K562 (cell line): Measurements from ENCODE around the gene BIRC3. TPM values are rescaled to one million over a fixed set of nuclear protein-coding genes. Genes with fewer than 3 reads are reported as not detected.

Experiments
- ATAC-seq: fragments of 200-7000 bp; cut with Tn5 transposase; 3 replicates; pipeline ENCODE4 v1.9.1; 2020; ENCODE audit warnings: moderate library complexity
- BruUV-seq: library from RNA; stranded (reverse); fragments of 400-500 nt; replicated peaks from 2 replicates; lab custom pipeline; 2021; lab: Mats Ljungman, UMichigan
- CTCF ChIA-PET: fragments of 300-600 bp; formaldehyde crosslinking; extraction: SDS; loops from one replicate; lab custom pipeline; 2021; ENCODE audit warnings: low intra/inter-chr PET ratio; lab: Yijun Ruan, JAX
- POLR2A ChIA-PET: fragments of 300-600, 350-650 bp; sonication (Branson Sonifier 250); formaldehyde crosslinking; extraction: SDS; loops from one replicate; lab custom pipeline; 2021; ENCODE audit warnings: antibody characterized with exemption, inconsistent platforms; lab: Yijun Ruan, JAX
- DNase-seq, 4 experiments: peaks; one replicate each; pipeline versions ENCODE4 v3.0.0 to v3.0.0-alpha.2; 2011 to 2018; ENCODE audit warnings: low spot score in 3 of 4, mixed read lengths in 3 of 4; ENCODE audit errors: extremely low read depth in 1 of 4
- FAIRE-seq: peaks from 2 replicates; lab custom pipeline; 2011; peaks lifted over from hg19 to GRCh38; lab: Jason Lieb, UNC
- H2AFZ ChIP-seq: 2 replicates; pipeline ENCODE4 v1.6.0; 2011; ENCODE audit warnings: low read depth, low read length, control low read depth, inconsistent platforms
- H3K27ac ChIP-seq: fragments of 200-600 bp; 3 replicates; pipeline ENCODE4 v1.8.0; 2011; ENCODE audit warnings: low read depth, mild to moderate bottlenecking, control low read depth, inconsistent platforms, low read length, moderate library complexity, mixed read lengths; ENCODE audit errors: extremely low read depth
- H3K27me3 ChIP-seq, 2 experiments: fragments of 300-600 bp in 1 of 2; 2 replicates in 1 of 2; 3 replicates in 1 of 2; pipeline versions ENCODE4 v1.6.0 to v1.8.0; 2011; ENCODE audit warnings: inconsistent platforms in 2 of 2, low read length in 2 of 2, mild to moderate bottlenecking in 1 of 2, mixed read lengths in 1 of 2, moderate library complexity in 1 of 2; ENCODE audit not compliant: control insufficient read depth in 2 of 2, insufficient read depth in 2 of 2
- H3K36me3 ChIP-seq: fragments of 300-600 bp; 3 replicates; pipeline ENCODE4 v1.8.0; 2011; ENCODE audit warnings: mild to moderate bottlenecking, low read length, inconsistent platforms; ENCODE audit not compliant: control insufficient read depth, insufficient read depth
- H3K4me1 ChIP-seq, 2 experiments: fragments of 200-600 bp in 1 of 2; replicated peaks in 1 of 2; 2 replicates in 1 of 2; 3 replicates in 1 of 2; pipeline versions ENCODE4 v1.5.1 to v1.8.0; 2011; ENCODE audit warnings: inconsistent platforms in 2 of 2, low read length in 2 of 2, mild to moderate bottlenecking in 1 of 2, mixed read lengths in 1 of 2, moderate library complexity in 1 of 2; ENCODE audit not compliant: control insufficient read depth in 2 of 2, insufficient read depth in 2 of 2
- H3K4me2 ChIP-seq: 2 replicates; pipeline ENCODE4 v1.6.1; 2011; ENCODE audit warnings: low read length, control low read depth, inconsistent platforms, mixed read lengths; ENCODE audit not compliant: insufficient read depth
- H3K4me3 ChIP-seq: fragments of 200-600 bp; sonication (generic), shearing (Covaris generic); 2 replicates; pipeline ENCODE4 v1.5.1; 2016; ENCODE audit warnings: control low read depth, inconsistent platforms
- H3K79me2 ChIP-seq: fragments of 200-600 bp; 3 replicates; pipeline ENCODE4 v1.8.0; 2011; ENCODE audit warnings: low read length, inconsistent platforms; ENCODE audit not compliant: control insufficient read depth, insufficient read depth
- H3K9ac ChIP-seq, 2 experiments: 2 replicates each; pipeline versions ENCODE4 v1.6.0 to v1.6.1; 2011; ENCODE audit warnings: low read depth in 2 of 2, low read length in 2 of 2, control low read depth in 1 of 2, inconsistent platforms in 1 of 2, mild to moderate bottlenecking in 1 of 2, mixed read lengths in 1 of 2; ENCODE audit not compliant: insufficient read depth in 1 of 2
- H3K9me1 ChIP-seq: one replicate; pipeline ENCODE4 v1.6.0; 2011; ENCODE audit warnings: inconsistent platforms, mild to moderate bottlenecking, low read length, moderate library complexity; ENCODE audit not compliant: control insufficient read depth, insufficient read depth
- H3K9me3 ChIP-seq: replicated peaks from 2 replicates; pipeline ENCODE4 v1.5.1; 2011; ENCODE audit warnings: low read depth, low read length, inconsistent platforms; ENCODE audit not compliant: control insufficient read depth, insufficient read depth
- H4K20me1 ChIP-seq: replicated peaks from 2 replicates; pipeline ENCODE4 v1.6.1; 2011; ENCODE audit warnings: low read length, inconsistent platforms, mixed read lengths; ENCODE audit not compliant: control insufficient read depth, insufficient read depth
- BCOR ChIP-seq: fragments of 450-650 bp; IDR thresholded peaks from 2 replicates; pipeline ENCODE4 v1.6.1; 2016
- FOXP1 ChIP-seq: sonication (generic); formaldehyde crosslinking; IDR thresholded peaks from 2 replicates; pipeline ENCODE4 v1.8.0; 2022; ENCODE audit warnings: mild to moderate bottlenecking, missing genetic modification reagents
- HMGN3 ChIP-seq: IDR thresholded peaks from 2 replicates; pipeline ENCODE4 v1.6.1; 2011; ENCODE audit warnings: borderline replicate concordance, low read depth, mild to moderate bottlenecking, mixed read lengths, low read length; ENCODE audit not compliant: insufficient read length; ENCODE audit errors: extremely low read depth
- JUN ChIP-seq, 2 experiments: sonication (generic) in 1 of 2; formaldehyde crosslinking in 1 of 2; IDR thresholded peaks; 2 replicates each; pipeline versions ENCODE4 v1.6.1 to v1.8.0; 2012 to 2022; ENCODE audit warnings: borderline replicate concordance in 2 of 2, mild to moderate bottlenecking in 2 of 2, improper control_type of control experiment in 1 of 2, low read depth in 1 of 2, low read length in 1 of 2, missing genetic modification reagents in 1 of 2
- RAD51 ChIP-seq: fragments of 450-650 bp; IDR thresholded peaks from 2 replicates; pipeline ENCODE4 v1.7.1; 2016; ENCODE audit warnings: low read depth, mild to moderate bottlenecking, borderline replicate concordance
- RBM25 ChIP-seq: fragments of 200-400 bp; formaldehyde crosslinking; IDR thresholded peaks from 2 replicates; pipeline ENCODE4 v1.6.1; 2018; ENCODE audit warnings: low read length, low read depth, moderate library complexity; ENCODE audit not compliant: severe bottlenecking
- THAP7 ChIP-seq: fragments of 250-450 bp; sonication (Bioruptor Pico); IDR thresholded peaks from 2 replicates; pipeline ENCODE4 v1.5.0; 2021
- ZBTB9 ChIP-seq: fragments of 450-650 bp; formaldehyde crosslinking; IDR thresholded peaks from 2 replicates; pipeline ENCODE4 v1.4.0; 2020; ENCODE audit warnings: mild to moderate bottlenecking, moderate library complexity
- ZNF707 ChIP-seq: fragments of 250-450 bp; sonication (Bioruptor Pico); conservative IDR thresholded peaks from 2 replicates; pipeline ENCODE4 v1.8.0; 2022; ENCODE audit warnings: inconsistent platforms, mild to moderate bottlenecking, moderate library complexity
- WGBS: fragments of 100-300 bp; shearing (Covaris generic); methylation state at CpG from one replicate; pipeline ENCODE4 v1.1.6; 2016; ENCODE audit warnings: low coverage, mixed read lengths; ENCODE audit not compliant: insufficient coverage; ENCODE audit errors: missing lambda C conversion rate; 5-methylcytosine and 5-hydroxymethylcytosine counted together
- in situ Hi-C: fragments of 300-500 bp; cut with MboI; formaldehyde crosslinking; loops from 4 replicates; pipeline ENCODE4 v1.15.0; 2018; ENCODE audit warnings: inconsistent platforms, mixed read lengths
- intact Hi-C: fragments of 100-400 bp; cut with micrococcal nuclease; formaldehyde crosslinking; loops from 2 replicates; pipeline ENCODE4 v1.14.2; 2022
- polyA plus RNA-seq, 8 experiments: library from polyadenylated mRNA; depleted of rRNA in 4 of 8; stranded (reverse) in 5 of 8; unstranded in 3 of 8; fragments of >200 nt; fragmentation: Nextera tagmentation in 2 of 8; fragmentation: Illumina TruSeq in 1 of 8; extraction: Ambion mirVana in 2 of 8; extraction: Trizol in 1 of 8; gene quantifications; 2 replicates each; pipeline versions ENCODE4 v1.2.1 to v1.2.3, GENCODE V29; 2011 to 2014; ENCODE audit warnings: inconsistent platforms in 1 of 8, missing spikeins in 1 of 8
- total RNA-seq, 7 experiments: library from RNA; depleted of rRNA in 6 of 7; stranded (reverse); fragments of >200 nt in 6 of 7; fragmentation: Illumina TruSeq in 2 of 7; extraction: Trizol in 2 of 7; gene quantifications; 2 replicates each; pipeline versions ENCODE4 v1.2.1 to v1.2.3, GENCODE V29; 2011 to 2021; ENCODE audit warnings: low replicate concordance in 1 of 7

BIRC3 gene
- total and polyA plus RNA-seq, 9 of the 15 experiments (the other 6 are each of a cell fraction or from before 2014, with no cell fraction given), result 0.08 to 0.42 (median 0.18) TPM

GRCh38 chr11:102375720-102376399, 58.6 kb downstream of the BIRC3 start:
- H3K9me1 ChIP-seq, result no peaks in the 10 kb centered on the region
- 85% methylated on average over 3 of the region's 5 CpGs for WGBS
- H4K20me1 ChIP-seq, result no peaks in the 10 kb centered on the region
- peaks cover 41% of the 10 kb centered on the region for H3K36me3 ChIP-seq
- intact Hi-C loops, result no loop called here
- H3K9me3 ChIP-seq, result no peaks in the 10 kb centered on the region
- peaks cover 3% of the 10 kb centered on the region in 2 experiments; a peak in 2 of 5 replicates for H3K4me1 ChIP-seq
- no TSS peak for BruUV-seq
- H3K4me3 ChIP-seq, result no peak overlapping the region
- no peak overlapping the region for H3K4me2 ChIP-seq
- DNase-seq, result no peak
- in situ Hi-C loops, result no loop called here
- H3K27me3 ChIP-seq, result no peaks in the 10 kb centered on the region
- no peak overlapping the region for H3K9ac ChIP-seq
- CTCF ChIA-PET, result no interaction called here
- H2AFZ ChIP-seq, result no peak overlapping the region
- POLR2A ChIA-PET, result interaction anchor here (0.6 to 1.5 kb wide), 4 partner anchors 14 to 586 kb away, joined by 3 to 6 read pairs (median 4); no protein-coding TSS in a partner anchor
- TF ChIP-seq BCOR, result 0 out of 2 replicates have a peak, but pooled peaks have one; percentile 15
- TF ChIP-seq RBM25, result peak; percentile 52
- TF ChIP-seq RAD51, result no peak
- FAIRE-seq, result no peak
- ATAC-seq, result no peak
- peaks cover 11% of the 10 kb centered on the region for H3K79me2 ChIP-seq
- H3K27ac ChIP-seq, result no peak overlapping the region

GRCh38 chr11:102377891-102378290, 60.6 kb downstream of the BIRC3 start:
- intact Hi-C loops (no loop called here), in situ Hi-C loops (no loop called here)
- Histone ChIP-seq H3K36me3 (peaks cover 41% of the 10 kb centered on the region), H3K9ac (no peak overlapping the region; a peak in 1 of 4 replicates), H3K27ac (no peak overlapping the region), H2AFZ (no peak overlapping the region), H3K79me2 (peaks cover 11% of the 10 kb centered on the region), H3K4me2 (no peak overlapping the region), H3K9me3 (no peaks in the 10 kb centered on the region), H3K4me3 (no peak overlapping the region), H3K9me1 (no peaks in the 10 kb centered on the region), H3K27me3 (no peaks in the 10 kb centered on the region), H3K4me1 (peaks cover 3 to 7% of the 10 kb centered on the region in 2 experiments; a peak in 3 of 5 replicates), H4K20me1 (no peaks in the 10 kb centered on the region)
- FAIRE-seq (no peak), DNase-seq (no peak), ATAC-seq (no peak)
- BruUV-seq, result TSS peak; percentile 21
- ChIA-PET POLR2A (no interaction called here), CTCF (no interaction called here)
- WGBS, result 91% methylated on average over 2 of the region's 2 CpGs
- TF ChIP-seq HMGN3, result no peak
- TF ChIP-seq JUN (IDR thresholded peaks at IDR 0.05; ENCODE audit: borderline replicate concordance, low read depth, low read length), result no peak
- no peak for TF ChIP-seq JUN (CRISPR knock-in tag; IDR thresholded peaks at IDR 0.05; ENCODE audit: borderline replicate concordance)
- no peak for TF ChIP-seq FOXP1
- no peak for TF ChIP-seq ZBTB9 (CRISPR knock-in tag)
- no peak for TF ChIP-seq THAP7 (CRISPR knock-in tag)
- TF ChIP-seq ZNF707 (CRISPR knock-in tag), result no peak
